ENCODE data around the gene BPIFA2. TPM values are rescaled to one million over a fixed set of nuclear protein-coding genes. Genes with fewer than 3 reads are reported as not detected.

Gene BPIFA2
- total and polyA plus RNA-seq, 10 donors, result not detected

DNA sequence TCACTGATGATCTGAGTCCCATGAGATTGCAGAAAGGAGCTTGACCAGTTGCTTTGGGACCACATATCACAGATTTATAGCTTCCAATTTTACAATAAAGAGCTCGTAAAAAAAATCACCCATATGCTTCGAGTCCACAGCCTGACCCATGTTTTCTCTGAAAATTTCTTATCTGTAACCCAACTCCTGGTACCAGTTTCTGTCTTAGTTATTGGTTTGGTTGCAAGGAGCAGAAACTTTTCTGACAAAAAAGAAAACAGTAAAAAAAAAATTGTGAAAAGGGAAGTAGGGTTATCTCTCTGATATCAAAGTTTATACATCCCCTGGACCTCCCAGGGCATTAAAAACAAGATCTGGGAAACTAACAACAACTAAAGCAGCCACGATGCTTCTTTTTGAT is 30.8 kb upstream of the BPIFA2 start:
- Histone ChIP-seq H3K4me1 (no peaks in the 10 kb centered on the region), H3K36me3 (no peaks in the 10 kb centered on the region), H3K9me3 (peaks cover 0 to 11% (median 0%) of the 10 kb centered on the region in 8 donors), H3K27ac (no peak overlapping the region), H3K27me3 (replicated peaks in 1 of 7) (peaks cover 0 to 23% (median 0%) of the 10 kb centered on the region in 7 donors), H3K4me3 (no peak overlapping the region)
- DNase-seq, result no peak
- WGBS, 5 donors, result 72 to 90% (median 83%) methylated on average over 3 of the region's 3 CpGs
- TF ChIP-seq POLR2A (IDR thresholded peaks at IDR 0.05) (no peak), CTCF (IDR thresholded peaks at IDR 0.05 in 8 of 11, conservative IDR thresholded peaks at IDR 0.05 in 3 of 11) (no peak), POLR2AphosphoS5 (IDR thresholded peaks at IDR 0.05) (no peak)
- intact Hi-C loops (cut with DNase I; ENCODE audit: low total_unique reads), result no loop called here

DNA sequence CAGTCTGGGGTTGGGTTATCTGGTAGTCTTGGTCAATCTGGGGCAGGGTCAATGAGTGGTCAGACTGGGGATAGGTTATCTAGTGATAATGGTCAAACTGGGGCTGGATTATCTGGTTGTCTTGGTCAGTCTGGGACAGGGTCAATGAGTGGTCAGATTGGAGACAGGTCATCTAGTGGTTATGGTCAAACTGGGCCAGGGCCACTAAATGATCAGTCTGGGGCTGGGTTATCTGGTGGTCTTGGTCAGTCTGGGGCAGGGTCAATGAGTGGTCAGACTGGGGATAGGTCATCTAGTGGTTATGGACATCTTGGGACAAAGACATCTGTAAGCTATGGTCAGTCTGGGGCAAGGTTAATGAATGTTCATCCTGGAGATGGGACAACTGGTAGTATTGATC is 28.5 kb upstream of the BPIFA2 start:
- Histone ChIP-seq H3K36me3 (no peaks in the 10 kb centered on the region), H3K27me3 (replicated peaks in 1 of 7) (peaks cover 0 to 4% (median 0%) of the 10 kb centered on the region in 7 donors), H3K27ac (no peak overlapping the region), H3K4me3 (no peak overlapping the region), H3K9me3 (peaks cover 0 to 11% (median 0%) of the 10 kb centered on the region in 8 donors), H3K4me1 (no peaks in the 10 kb centered on the region)
- no peak for DNase-seq
- intact Hi-C loops (cut with DNase I; ENCODE audit: low total_unique reads), result no loop called here
- TF ChIP-seq POLR2AphosphoS5 (IDR thresholded peaks at IDR 0.05) (no peak), POLR2A (IDR thresholded peaks at IDR 0.05) (no peak), CTCF (IDR thresholded peaks at IDR 0.05 in 8 of 11, conservative IDR thresholded peaks at IDR 0.05 in 3 of 11) (no peak)

GRCh38 chr20:33145521-33145920 is 22.4 kb upstream of the BPIFA2 start:
- H3K9me3 ChIP-seq, result peaks cover 0 to 7% (median 0%) of the 10 kb centered on the region in 8 donors
- no peaks in the 10 kb centered on the region for H3K36me3 ChIP-seq
- whole genome bisulfite sequencing, 5 donors, result 69 to 81% (median 79%) methylated on average over 5 of the region's 5 CpGs
- TF ChIP-seq CTCF (IDR thresholded peaks at IDR 0.05 in 8 of 11, conservative IDR thresholded peaks at IDR 0.05 in 3 of 11) (no peak), POLR2AphosphoS5 (IDR thresholded peaks at IDR 0.05) (no peak), POLR2A (IDR thresholded peaks at IDR 0.05) (no peak)
- H3K4me1 ChIP-seq, result no peaks in the 10 kb centered on the region
- no peak overlapping the region for H3K27ac ChIP-seq
- no peak overlapping the region for H3K4me3 ChIP-seq
- DNase-seq, result no peak
- H3K27me3 ChIP-seq (replicated peaks in 1 of 7), result peaks cover 0 to 37% (median 9%) of the 10 kb centered on the region in 7 donors
- intact Hi-C loops (cut with DNase I; ENCODE audit: low total_unique reads), result no loop called here

GRCh38 chr20:33147299-33147698 is 20.7 kb upstream of the BPIFA2 start:
- Histone ChIP-seq H3K27me3 (replicated peaks in 1 of 7) (peaks cover 0 to 41% (median 9%) of the 10 kb centered on the region in 7 donors), H3K4me3 (no peak overlapping the region), H3K4me1 (no peaks in the 10 kb centered on the region), H3K36me3 (no peaks in the 10 kb centered on the region), H3K27ac (no peak overlapping the region), H3K9me3 (peaks cover 0 to 7% (median 0%) of the 10 kb centered on the region in 8 donors)
- 81 to 89% (median 86%) methylated on average over 5 of the region's 5 CpGs for WGBS, 5 donors
- DNase-seq, result no peak
- intact Hi-C loops (cut with DNase I; ENCODE audit: low total_unique reads), result no loop called here
- no peak for TF ChIP-seq POLR2AphosphoS5 (IDR thresholded peaks at IDR 0.05)
- TF ChIP-seq CTCF (IDR thresholded peaks at IDR 0.05 in 8 of 11, conservative IDR thresholded peaks at IDR 0.05 in 3 of 11), result no peak
- no peak for TF ChIP-seq POLR2A (IDR thresholded peaks at IDR 0.05)

All from spleen (tissue), 11 donors.